Epithelial cell of proximal tubule (primary cell): ENCODE results near the gene MPDZ. TPM values are rescaled to one million over a fixed set of nuclear protein-coding genes. Genes with fewer than 3 reads are reported as not detected.

Source experiments
- DNase-seq: peaks from one replicate; pipeline ENCODE4 v3.0.0-alpha.2; 2011; ENCODE audit warnings: low read depth
- H3K4me3 ChIP-seq: 2 replicates; pipeline ENCODE4 v1.5.1; 2011; ENCODE audit warnings: low read depth, mild to moderate bottlenecking, low read length
- total RNA-seq: library from RNA; depleted of rRNA; stranded (reverse); fragments of >200 nt; gene quantifications from 2 replicates; pipeline ENCODE4 v1.2.3, GENCODE V29; 2015
- TF ChIP-seq, protein P1 (sequence below): conservative IDR thresholded peaks from 2 replicates; pipeline ENCODE4 v1.5.1; 2012; ENCODE audit warnings: low read depth, mild to moderate bottlenecking, low read length

The MPDZ gene, protein sequence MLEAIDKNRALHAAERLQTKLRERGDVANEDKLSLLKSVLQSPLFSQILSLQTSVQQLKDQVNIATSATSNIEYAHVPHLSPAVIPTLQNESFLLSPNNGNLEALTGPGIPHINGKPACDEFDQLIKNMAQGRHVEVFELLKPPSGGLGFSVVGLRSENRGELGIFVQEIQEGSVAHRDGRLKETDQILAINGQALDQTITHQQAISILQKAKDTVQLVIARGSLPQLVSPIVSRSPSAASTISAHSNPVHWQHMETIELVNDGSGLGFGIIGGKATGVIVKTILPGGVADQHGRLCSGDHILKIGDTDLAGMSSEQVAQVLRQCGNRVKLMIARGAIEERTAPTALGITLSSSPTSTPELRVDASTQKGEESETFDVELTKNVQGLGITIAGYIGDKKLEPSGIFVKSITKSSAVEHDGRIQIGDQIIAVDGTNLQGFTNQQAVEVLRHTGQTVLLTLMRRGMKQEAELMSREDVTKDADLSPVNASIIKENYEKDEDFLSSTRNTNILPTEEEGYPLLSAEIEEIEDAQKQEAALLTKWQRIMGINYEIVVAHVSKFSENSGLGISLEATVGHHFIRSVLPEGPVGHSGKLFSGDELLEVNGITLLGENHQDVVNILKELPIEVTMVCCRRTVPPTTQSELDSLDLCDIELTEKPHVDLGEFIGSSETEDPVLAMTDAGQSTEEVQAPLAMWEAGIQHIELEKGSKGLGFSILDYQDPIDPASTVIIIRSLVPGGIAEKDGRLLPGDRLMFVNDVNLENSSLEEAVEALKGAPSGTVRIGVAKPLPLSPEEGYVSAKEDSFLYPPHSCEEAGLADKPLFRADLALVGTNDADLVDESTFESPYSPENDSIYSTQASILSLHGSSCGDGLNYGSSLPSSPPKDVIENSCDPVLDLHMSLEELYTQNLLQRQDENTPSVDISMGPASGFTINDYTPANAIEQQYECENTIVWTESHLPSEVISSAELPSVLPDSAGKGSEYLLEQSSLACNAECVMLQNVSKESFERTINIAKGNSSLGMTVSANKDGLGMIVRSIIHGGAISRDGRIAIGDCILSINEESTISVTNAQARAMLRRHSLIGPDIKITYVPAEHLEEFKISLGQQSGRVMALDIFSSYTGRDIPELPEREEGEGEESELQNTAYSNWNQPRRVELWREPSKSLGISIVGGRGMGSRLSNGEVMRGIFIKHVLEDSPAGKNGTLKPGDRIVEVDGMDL (N-terminal part only)
- 14.0 and 18.4 TPM in 2 replicates for total RNA-seq

DNA sequence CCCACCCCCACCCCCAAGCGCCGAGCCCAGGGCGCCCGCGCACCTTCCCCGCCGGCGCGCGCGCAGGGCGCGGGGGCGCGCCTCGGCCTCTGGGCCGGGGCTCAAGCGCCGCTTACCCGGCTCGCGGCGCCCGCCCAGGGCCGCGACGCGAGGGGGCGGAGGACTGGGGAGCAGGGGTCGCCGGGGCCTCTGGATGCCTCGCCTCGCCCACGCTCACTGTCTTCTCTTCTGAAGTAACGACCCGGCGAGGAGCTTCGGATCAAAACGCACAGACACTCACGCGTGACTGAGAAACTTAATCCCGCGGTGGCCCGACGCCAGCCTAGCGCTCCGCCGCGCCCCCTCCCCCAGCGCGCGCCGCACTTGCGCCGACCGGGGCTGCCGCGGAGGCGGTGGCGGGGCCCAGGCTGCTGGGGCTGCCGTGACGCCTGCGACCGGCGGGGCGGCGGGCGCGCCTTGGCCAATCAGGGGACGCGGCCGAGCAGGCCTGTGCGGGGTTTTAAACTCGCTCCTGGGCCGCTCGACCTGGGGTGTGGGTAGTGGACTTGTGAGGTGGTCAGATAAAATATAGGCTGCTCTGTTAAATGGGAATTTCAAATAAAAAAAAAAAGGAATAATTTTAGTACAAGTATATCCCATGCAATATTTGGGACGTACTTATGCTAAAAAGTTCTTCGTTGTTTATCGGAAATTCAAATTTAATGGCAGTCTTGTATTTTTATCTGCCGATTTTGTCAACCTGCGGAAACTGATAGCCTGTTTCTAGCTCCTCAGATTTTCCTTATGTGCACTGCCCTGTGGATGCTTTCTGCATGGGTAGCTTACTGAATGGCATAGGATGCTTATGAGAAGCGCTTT lies at the start of gene MPDZ:
Gene MPDZ, minus strand, starts transcription at position 409 of the 858 bp plus-strand sequence. CDS start 29,377 bp downstream, outside the sequence.
- TF ChIP-seq, protein P1, sequence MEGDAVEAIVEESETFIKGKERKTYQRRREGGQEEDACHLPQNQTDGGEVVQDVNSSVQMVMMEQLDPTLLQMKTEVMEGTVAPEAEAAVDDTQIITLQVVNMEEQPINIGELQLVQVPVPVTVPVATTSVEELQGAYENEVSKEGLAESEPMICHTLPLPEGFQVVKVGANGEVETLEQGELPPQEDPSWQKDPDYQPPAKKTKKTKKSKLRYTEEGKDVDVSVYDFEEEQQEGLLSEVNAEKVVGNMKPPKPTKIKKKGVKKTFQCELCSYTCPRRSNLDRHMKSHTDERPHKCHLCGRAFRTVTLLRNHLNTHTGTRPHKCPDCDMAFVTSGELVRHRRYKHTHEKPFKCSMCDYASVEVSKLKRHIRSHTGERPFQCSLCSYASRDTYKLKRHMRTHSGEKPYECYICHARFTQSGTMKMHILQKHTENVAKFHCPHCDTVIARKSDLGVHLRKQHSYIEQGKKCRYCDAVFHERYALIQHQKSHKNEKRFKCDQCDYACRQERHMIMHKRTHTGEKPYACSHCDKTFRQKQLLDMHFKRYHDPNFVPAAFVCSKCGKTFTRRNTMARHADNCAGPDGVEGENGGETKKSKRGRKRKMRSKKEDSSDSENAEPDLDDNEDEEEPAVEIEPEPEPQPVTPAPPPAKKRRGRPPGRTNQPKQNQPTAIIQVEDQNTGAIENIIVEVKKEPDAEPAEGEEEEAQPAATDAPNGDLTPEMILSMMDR: no peak
- no peak for DNase-seq
- H3K4me3 ChIP-seq: peak within 1 kb of the TSS; percentile 81

DNA sequence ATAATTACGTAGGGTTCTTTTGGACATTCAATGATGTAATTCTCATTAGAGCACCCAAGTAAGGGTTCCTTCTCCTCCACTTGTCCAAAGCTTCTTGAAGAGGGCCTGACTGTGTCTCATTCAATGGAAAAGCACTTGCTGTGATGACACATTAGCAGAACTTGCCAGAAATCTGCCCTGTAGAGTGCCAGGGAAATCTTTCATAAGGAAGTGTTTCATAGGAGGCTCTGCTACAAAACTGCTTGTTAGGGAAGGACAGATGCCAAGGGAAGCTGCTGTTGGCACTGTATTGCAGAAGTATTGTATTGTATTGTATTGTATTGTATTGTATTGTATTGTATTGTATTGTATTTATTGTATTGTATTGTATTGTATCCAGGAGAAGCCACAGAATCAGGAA lies 45.5 kb upstream of the MPDZ start:
- TF ChIP-seq, protein P1: no peak
- DNase-seq: peak; percentile 2
- H3K4me3 ChIP-seq: no peak overlapping the region

DNA sequence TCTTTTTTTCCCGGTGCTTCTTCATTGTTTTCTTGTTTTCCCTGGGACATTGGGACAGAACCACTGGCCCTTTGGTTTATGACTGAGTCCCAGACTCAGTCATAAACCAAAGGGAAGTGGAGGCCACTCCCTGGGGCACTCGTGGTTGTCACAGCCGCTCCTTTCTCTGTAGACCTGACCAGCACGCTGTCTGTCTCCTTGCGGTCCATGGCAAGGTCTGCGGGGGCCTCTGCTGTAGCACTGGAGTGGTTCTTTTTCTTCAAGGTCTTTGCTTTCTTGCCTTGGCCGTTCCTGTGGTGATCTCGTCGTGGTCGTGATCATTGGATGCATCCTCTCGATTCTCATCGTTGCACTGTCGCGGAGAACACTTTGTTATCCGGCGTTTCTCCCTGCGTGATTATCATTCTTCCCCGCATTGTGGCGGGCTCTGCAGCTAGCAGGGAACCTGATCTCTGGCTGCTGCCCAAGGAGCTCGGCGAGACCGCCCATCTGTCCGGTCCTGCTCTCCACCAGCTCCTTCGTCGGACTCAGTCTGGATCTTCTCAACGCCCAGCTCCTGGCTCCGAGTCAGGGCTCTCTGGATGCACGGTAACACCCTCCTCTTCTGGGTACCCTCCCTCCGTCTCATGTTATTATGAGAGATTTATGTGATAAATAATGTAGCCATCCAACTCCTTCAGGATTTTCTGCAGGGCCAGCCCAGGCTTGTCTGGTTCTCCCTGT lies 43.5 kb upstream of the MPDZ start:
- TF ChIP-seq, protein P1: no peak
- H3K4me3 ChIP-seq: no peak overlapping the region
- DNase-seq: no peak

DNA sequence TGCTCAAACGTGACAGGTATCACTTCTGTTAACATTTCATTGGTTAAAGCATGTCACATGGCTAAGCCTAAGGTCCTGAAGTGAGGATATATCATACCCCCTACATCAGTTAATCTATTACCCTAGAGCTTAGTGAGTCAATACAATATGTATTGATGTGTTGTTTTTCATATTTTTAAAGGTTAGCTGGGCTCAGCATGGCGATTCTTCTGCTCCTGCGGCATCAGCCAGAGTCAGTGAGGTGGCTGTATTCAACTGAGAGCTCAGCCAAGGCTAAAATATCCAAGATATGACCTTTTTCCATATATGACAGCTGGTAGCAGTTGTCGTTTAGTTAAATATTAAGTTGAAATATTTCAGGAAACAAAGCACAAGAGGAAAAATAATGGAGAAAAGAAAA lies 38.5 kb upstream of the MPDZ start:
- DNase-seq: no peak
- H3K4me3 ChIP-seq: no peak overlapping the region
- TF ChIP-seq, protein P1: no peak

DNA sequence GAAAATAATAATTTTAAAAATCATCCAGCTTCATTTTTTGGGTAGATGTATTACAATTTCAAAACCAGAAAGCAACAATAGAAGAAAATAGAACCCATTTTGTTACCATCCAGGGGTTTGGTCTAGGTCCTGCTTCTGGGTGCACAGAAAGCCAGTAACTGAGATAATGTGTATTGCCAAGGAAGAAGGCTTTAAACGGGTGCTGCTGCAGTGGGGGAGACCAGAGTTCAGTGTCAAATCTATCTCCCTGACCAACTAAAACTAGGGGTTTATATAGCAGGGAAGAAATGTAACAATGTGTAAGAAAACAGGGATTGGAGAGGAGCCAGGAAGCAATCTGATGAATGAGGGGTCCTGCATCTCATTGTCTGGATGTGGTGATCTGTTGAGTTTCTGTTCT lies 17.5 kb upstream of the MPDZ start:
- no peak for DNase-seq
- TF ChIP-seq, protein P1: no peak
- H3K4me3 ChIP-seq: no peak overlapping the region
